GM21619 (cell line): ENCODE results near the gene MEPE.

Experiments
- ATAC-seq: cut with Tn5 transposase; IDR thresholded peaks from one replicate; pipeline ENCODE4 v1.9.1; 2021; ENCODE audit not compliant: unreplicated experiment

The MEPE gene

GRCh38 chr4:87839592-87839946, 6.8 kb downstream of the MEPE start:
- ATAC-seq: no peak

GRCh38 chr4:87840149-87840548, 7.4 kb downstream of the MEPE start:
- ATAC-seq: no peak

- no peak for ATAC-seq
Measured at GRCh38 chr4:87843936-87844335, 11.2 kb downstream of the MEPE start.

GRCh38 chr4:87844452-87844851, 11.7 kb downstream of the MEPE start:
- ATAC-seq: no peak

- ATAC-seq: no peak
Measured at GRCh38 chr4:87846226-87846625, 13.5 kb downstream of the MEPE start.

GRCh38 chr4:87848622-87849351, 16.0 kb downstream of the MEPE start:
- peak; percentile 91 for ATAC-seq

GRCh38 chr4:87849612-87850011, 16.8 kb downstream of the MEPE start:
- no peak for ATAC-seq

- no peak for ATAC-seq
Measured at GRCh38 chr4:87851332-87851731, 18.6 kb downstream of the MEPE start.

GRCh38 chr4:87851953-87852352, 19.2 kb downstream of the MEPE start:
- no peak for ATAC-seq

- no peak for ATAC-seq
Measured at GRCh38 chr4:87853108-87853507, 20.3 kb downstream of the MEPE start.

- ATAC-seq: no peak
Measured at GRCh38 chr4:87853891-87854290, 21.1 kb downstream of the MEPE start.

- ATAC-seq: no peak
Measured at GRCh38 chr4:87855559-87855958, 22.8 kb downstream of the MEPE start.

GRCh38 chr4:87856816-87857215, 24.0 kb downstream of the MEPE start:
- ATAC-seq: no peak

- ATAC-seq: no peak
Measured at GRCh38 chr4:87857789-87858188, 25.0 kb downstream of the MEPE start.

GRCh38 chr4:87862236-87862635, 29.5 kb downstream of the MEPE start:
- ATAC-seq: no peak

- ATAC-seq: no peak
Measured at GRCh38 chr4:87863486-87863885, 30.7 kb downstream of the MEPE start.

- ATAC-seq: no peak
Measured at GRCh38 chr4:87864321-87864720, 31.6 kb downstream of the MEPE start.

- ATAC-seq: no peak
Measured at GRCh38 chr4:87865288-87865687, 32.5 kb downstream of the MEPE start.

- no peak for ATAC-seq
Measured at GRCh38 chr4:87865960-87866598, 33.3 kb downstream of the MEPE start.

- ATAC-seq: no peak
Measured at GRCh38 chr4:87868522-87868921, 35.8 kb downstream of the MEPE start.

- no peak for ATAC-seq
Measured at GRCh38 chr4:87872028-87872427, 39.3 kb downstream of the MEPE start.

- ATAC-seq: no peak
Measured at GRCh38 chr4:87875191-87875590, 42.4 kb downstream of the MEPE start.

- ATAC-seq: no peak
Measured at GRCh38 chr4:87880106-87880505, 47.3 kb downstream of the MEPE start.
